Measurements from ENCODE around the gene RTCA. TPM values are rescaled to one million over a fixed set of nuclear protein-coding genes. Genes with fewer than 3 reads are reported as not detected.

Gene RTCA
- total RNA-seq, 1 experiment from 2014 or later: 26.5 TPM

GRCh38 chr1:100229681-100230443 is 36.2 kb upstream of the RTCA start:
- no peaks in the 10 kb centered on the region for H3K79me2 ChIP-seq (ENCODE audit: insufficient read depth, low read length)
- H4K20me1 ChIP-seq (ENCODE audit: insufficient read depth): no peaks in the 10 kb centered on the region
- no peak overlapping the region for H3K4me3 ChIP-seq (replicated peaks in 1 of 2; ENCODE audit: low read depth in 1 of 2, low read length in 2 of 2)
- no peak for DNase-seq (ENCODE audit: low read depth, low spot score)
- no peaks in the 10 kb centered on the region for H3K4me1 ChIP-seq (ENCODE audit: control insufficient read depth in 1 of 2, insufficient read depth in 2 of 2, low read length in 2 of 2)
- no peak for TF ChIP-seq SIN3A (IDR thresholded peaks at IDR 0.05; ENCODE audit: low read depth)
- no peak for TF ChIP-seq RAD21 (IDR thresholded peaks at IDR 0.05; ENCODE audit: low read depth)
- TF ChIP-seq REST (IDR thresholded peaks at IDR 0.05; ENCODE audit: low read depth): no peak
- TF ChIP-seq YY1 (IDR thresholded peaks at IDR 0.05; ENCODE audit: extremely low read depth, insufficient replicate concordance, low read depth, low read length): no peak
- no peak for TF ChIP-seq POLR2A (IDR thresholded peaks at IDR 0.05; ENCODE audit: borderline replicate concordance, extremely low read depth, insufficient read depth, insufficient read length)
- no peak for TF ChIP-seq JUND (IDR thresholded peaks at IDR 0.05)
- no peak for TF ChIP-seq EZH2 (IDR thresholded peaks at IDR 0.05)
- no peak for TF ChIP-seq EGR1 (IDR thresholded peaks at IDR 0.05; ENCODE audit: low read depth)
- no peaks in the 10 kb centered on the region for H3K9me3 ChIP-seq (ENCODE audit: control insufficient read depth in 1 of 2, insufficient read depth in 1 of 2, low read depth in 1 of 2, low read length in 2 of 2)
- H3K9ac ChIP-seq (ENCODE audit: low read length): no peak overlapping the region
- ChIA-PET POLR2A (no interaction called here), CTCF (no interaction called here), RAD21 (ENCODE audit: low non-redundant PET in 1 of 2, low total read pairs in 2 of 2, uncharacterized antibody in 2 of 2, unreplicated experiment in 2 of 2) (no interaction called here)
- no peaks in the 10 kb centered on the region for H3K9me2 ChIP-seq (ENCODE audit: insufficient read depth)
- H3K27ac ChIP-seq (ENCODE audit: low read depth, low read length): no peak overlapping the region
- no peak for ATAC-seq
- no peak overlapping the region for H2AFZ ChIP-seq (ENCODE audit: low read depth, low read length, poor library complexity, severe bottlenecking)
- peaks cover 0 to 7% of the 10 kb centered on the region in 2 experiments; a peak in 1 of 4 replicates for H3K36me3 ChIP-seq (ENCODE audit: control insufficient read depth in 1 of 2, insufficient read depth in 2 of 2, low read length in 2 of 2)
- no TSS peak for BruUV-seq (replicated peaks)
- H3K4me2 ChIP-seq (ENCODE audit: low read length): no peak overlapping the region
- intact Hi-C loops (cut with micrococcal nuclease): no loop called here
- H3K27me3 ChIP-seq (ENCODE audit: insufficient read depth, low read length): no peaks in the 10 kb centered on the region
